HG03575 (cell line): ENCODE measurements around the gene GYS1.

Experiments
- ATAC-seq: cut with Tn5 transposase; IDR thresholded peaks from one replicate; pipeline ENCODE4 v1.9.1; 2021; ENCODE audit not compliant: unreplicated experiment, insufficient number of reproducible peaks, low FRiP score; ENCODE audit errors: extremely low read depth

The GYS1 gene

GRCh38 chr19:48992581-48993174 lies 431 bp downstream of the GYS1 start:
- ATAC-seq, result no peak

DNA sequence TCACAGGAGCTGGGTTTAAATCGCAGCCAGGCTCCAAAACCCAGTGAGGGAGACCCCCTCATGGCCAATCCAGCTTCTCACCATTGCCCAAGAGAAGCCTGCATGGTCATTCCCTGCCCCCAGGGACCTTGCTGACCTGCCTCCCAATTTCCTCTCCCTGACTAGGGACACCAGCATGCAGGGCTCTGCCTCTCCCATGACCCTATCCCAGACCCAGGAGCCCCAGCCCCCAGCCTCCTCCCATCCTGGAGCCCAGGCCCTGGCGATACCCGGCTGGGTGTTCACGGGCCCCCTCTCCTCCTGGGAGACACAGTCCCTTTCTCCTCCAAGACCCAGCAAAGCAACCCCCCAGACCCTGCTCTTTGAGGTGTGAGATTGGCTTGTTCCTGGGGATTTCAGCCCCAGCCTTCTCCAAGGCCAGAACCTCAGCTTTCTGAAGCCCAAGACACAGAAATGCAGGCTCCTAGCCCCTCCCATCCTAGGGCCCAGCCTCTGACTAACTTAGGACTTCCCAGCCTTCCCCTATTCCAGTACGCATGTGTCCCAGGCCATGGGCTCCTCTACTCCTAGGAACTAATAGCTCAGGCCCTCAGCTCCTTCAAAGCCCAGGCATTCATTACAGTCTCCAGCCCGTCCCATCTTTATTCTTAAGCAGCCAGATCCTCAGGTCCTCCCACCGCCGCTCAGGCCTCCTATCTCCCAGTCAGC lies 1.1 kb downstream of the GYS1 start:
- no peak for ATAC-seq

DNA sequence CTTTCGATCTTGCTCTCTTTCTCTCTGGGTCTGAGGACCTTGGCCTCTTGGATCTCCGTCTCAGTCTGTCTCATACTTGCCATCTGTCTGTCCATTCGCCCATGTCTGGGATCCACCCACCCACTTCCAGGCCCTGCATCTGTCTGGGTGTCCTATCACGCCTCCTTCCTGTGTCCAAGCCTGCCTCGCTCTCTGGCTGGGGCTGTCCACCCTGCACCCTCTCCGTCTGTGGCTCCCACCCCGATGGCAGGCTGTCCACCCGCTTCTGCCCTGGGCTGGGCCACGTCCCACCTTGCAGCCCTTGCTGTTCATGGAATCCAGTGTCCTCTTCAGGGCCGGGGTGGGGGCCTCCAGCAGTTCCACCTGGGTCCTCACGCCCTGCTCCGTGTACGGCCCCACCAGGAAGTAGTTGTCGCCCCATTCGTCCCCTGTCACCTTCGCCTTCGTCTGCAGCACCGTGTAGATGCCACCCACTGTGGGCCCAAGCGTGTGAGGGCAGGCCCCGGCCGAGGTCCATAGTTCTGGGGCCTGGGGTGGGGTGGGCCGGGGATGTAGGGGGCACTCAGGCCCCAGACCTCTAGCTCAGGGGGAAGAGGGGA lies 2.0 kb downstream of the GYS1 start:
- no peak for ATAC-seq

DNA sequence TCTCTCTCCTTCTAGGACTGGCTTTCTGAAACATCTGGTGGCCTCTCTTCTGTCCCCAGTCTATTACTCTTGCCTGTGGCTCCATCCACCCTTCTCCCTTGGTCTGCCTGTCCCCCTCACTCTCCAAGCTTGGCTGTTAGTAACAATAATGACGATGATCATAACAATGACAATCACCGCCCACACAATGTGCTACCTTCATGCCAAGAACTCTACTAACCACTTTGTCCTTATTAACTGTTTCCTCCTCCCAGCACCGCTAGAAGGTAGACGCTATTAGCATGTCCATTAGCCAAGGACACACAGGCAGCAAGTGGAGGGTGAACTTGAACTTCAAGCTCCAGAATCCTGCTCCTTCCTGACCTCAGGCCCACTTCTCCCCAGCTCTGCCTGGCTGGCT lies 2.7 kb downstream of the GYS1 start:
- no peak for ATAC-seq

- ATAC-seq, result no peak
These were observed 3.3 kb downstream of the GYS1 start for GRCh38 chr19:48989701-48990291.

GRCh38 chr19:48988860-48989259 lies 4.2 kb downstream of the GYS1 start:
- no peak for ATAC-seq

DNA sequence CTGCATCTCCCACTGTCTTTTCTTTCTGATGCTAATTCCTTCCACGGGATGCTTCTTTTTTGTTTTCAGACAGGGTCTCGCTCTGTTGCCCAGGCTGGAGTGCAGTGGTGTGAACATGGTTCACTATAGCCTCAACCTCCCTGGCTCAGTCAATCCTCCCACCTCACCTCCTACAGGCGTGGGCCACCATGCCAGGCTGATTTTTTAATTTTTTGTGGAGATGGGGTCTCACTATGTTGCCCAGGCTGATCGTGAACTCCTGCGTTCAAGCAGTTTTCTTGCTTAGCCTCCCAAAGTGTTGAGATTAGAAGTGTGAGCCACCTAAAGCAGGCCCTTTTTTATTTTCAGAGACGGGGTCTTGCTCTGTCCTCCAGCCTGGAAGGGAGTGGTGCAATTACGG lies 4.8 kb downstream of the GYS1 start:
- ATAC-seq, result no peak

GRCh38 chr19:48987323-48987722 lies 5.8 kb downstream of the GYS1 start:
- no peak for ATAC-seq

DNA sequence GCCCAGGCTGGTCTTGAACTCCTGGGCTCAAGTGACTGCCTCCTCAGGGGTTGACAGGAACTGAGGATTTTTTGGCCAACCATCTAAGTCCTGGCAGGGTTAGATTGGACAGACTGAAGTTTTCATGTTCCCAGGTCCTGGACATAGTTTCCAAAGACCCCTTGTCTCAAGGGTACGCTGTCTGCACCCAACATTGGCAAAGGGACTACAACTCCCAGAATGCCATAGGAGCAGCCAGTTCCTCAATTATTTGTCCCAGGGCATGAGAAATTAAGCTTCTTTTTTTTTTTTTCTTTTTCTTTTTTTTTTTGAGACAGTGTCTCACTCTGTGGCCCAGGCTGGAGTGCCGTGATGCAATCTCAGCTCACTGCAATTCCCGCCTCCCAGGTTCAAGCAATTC lies 6.9 kb downstream of the GYS1 start:
- no peak for ATAC-seq

DNA sequence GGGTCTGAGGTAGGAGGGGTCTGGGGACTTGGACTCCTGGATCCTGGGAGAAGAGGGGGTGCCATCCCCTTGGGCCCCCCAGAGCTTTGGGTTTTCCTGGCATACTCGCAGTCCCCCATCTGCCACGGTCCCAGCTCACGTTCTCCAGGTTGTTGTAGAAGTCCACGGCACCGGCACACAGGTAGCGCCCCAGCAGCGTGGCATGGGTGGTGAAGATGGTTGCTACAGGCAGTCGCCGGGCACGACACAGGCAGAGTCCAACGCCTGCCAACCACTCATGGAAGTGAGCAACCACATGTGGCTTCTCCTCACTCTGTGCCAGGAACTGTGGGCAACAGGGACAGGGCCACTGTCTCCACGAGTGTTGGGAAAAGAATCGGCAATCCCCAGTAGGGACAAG lies 7.4 kb downstream of the GYS1 start:
- ATAC-seq, result no peak

- no peak for ATAC-seq
These were observed 10.8 kb downstream of the GYS1 start for GRCh38 chr19:48982280-48982679.

DNA sequence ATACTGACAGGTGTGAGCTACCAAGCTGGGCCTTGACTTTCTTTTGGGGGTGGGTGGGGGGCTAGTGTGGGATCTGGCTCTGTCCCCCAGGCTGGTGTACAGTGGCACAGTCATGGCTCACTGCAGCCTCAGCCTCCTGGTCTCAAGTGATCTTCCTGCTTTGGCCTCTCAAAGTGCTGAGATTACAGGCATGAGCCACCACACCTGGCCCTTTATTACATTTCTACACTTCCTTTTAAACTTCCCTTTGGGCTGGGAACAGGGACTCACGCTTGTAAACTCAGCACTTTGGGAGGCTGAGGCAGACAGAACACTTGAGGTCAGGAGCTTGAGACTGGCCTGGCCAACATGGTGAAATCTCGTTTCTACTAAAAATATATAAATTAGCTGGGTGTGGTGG lies 16.0 kb downstream of the GYS1 start:
- no peak for ATAC-seq

- ATAC-seq, result no peak
These were observed 16.9 kb downstream of the GYS1 start for GRCh38 chr19:48975947-48976847.

DNA sequence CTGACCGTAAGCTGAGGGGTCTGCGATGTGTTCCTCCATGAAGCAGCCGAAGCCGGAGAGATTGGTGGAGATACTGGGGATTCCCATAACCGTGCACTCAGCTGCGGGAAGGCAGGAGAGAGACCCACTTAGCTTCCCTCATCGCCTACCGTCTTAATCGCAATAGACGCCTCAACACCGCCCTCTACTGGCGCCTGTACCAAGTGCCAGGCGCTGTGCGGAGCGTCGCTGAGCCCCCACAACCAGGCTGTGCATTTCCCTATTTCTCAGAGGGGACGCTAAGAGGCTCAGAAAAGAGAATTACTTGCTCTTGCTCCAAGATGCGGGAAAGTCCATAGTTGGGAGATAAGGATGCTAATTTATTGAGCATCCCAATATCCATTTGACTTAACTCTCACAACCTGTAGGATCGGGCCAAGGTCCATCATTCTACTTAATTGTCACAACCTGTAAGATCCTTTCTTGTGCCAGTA lies 22.1 kb downstream of the GYS1 start:
- no peak for ATAC-seq

DNA sequence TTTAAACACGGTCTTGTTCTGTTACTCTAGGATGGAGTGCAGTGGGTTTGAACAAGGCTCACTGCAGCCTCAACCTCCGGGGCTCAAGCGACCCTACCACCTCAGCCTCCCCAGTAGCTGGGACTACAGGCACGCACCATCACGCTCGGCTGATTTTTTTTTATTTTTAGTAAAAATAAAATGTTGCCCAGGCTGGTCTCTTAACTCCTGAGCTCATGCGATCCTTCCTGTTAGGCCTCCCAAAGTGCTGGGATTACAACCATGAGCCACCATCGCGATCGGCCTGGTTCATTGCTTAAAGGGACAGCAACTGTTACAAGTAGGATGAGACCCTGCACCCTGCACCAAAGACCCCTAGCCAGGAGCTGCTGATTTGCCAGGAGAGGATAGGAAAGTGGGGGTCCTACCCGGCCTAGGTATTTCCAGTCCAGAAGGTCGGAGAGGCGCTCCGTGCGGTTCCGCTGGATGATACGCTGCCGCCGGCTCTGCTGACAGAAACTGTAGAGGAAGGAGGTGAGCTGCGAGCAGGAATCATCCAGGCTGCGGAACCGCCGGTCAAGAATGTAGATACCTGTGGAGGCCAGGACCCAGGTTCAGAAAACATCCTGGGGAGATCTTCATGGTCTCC lies 22.9 kb downstream of the GYS1 start:
- no peak for ATAC-seq

- ATAC-seq, result no peak
These were observed 23.6 kb downstream of the GYS1 start for GRCh38 chr19:48969276-48970138.

GRCh38 chr19:48968813-48969218 lies 24.3 kb downstream of the GYS1 start:
- no peak for ATAC-seq

- ATAC-seq, result no peak
These were observed 24.9 kb downstream of the GYS1 start for GRCh38 chr19:48968179-48968661.
